Measurements from ENCODE around the gene WDR86. TPM values are rescaled to one million over a fixed set of nuclear protein-coding genes. Genes with fewer than 3 reads are reported as not detected.

Gene WDR86
- total and polyA plus RNA-seq, 2 of the 4 experiments (the other 2 are of a cell fraction), result not detected

DNA sequence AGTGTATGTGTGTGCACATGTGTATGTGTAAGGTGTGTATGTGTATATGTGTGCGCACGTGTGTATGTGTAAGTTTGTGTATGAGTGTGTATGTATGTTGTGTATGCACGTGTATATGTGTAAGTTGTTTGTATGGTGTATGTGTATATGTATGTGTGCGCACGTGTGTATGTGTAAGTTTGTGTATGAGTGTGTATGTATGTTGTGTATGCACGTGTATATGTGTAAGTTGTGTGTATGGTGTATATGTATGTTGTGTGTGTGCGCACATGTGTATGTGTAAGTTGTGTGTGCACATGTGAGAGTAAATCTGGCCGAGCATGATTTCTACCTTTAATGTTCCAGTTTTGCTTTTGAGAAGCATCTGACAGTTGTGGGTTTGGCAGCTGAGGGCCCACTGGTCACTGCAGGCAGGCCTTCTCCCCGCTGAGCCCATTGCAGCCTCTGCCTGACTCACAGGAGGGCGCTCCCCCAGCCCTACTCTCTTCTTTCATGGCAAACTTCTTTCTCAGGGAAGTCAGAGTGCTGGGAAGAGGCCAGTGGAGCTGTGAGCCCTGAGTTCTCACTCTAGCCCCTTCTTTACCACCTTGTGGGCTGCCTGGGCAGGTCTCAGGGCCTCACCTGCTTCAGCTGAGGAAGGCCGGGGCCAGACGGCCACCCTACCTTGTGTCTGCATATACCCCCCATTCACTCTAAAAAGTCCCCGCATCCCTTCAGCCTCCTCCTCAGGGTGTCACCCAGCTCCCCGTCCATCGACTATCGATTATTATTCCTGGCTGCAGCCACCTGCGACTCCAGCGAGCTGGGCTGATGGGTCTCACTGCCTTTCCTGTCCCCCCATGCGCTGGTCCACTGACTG is 11.2 kb downstream of the WDR86 start:
- H3K56ac ChIP-seq (ENCODE audit: extremely low read depth, insufficient read depth, low read length), result no peak overlapping the region
- DNase-seq, result no peak
- TF ChIP-seq MAFK (IDR thresholded peaks at IDR 0.05; ENCODE audit: low read depth, low read length) (no peak), NFE2L2 (IDR thresholded peaks at IDR 0.05; ENCODE audit: low read depth, low read length) (no peak), MAZ (IDR thresholded peaks at IDR 0.05; ENCODE audit: borderline replicate concordance, low read depth, low read length) (no peak), MXI1 (IDR thresholded peaks at IDR 0.05; ENCODE audit: borderline replicate concordance, low read depth, low read length) (no peak), SMC3 (IDR thresholded peaks at IDR 0.05; ENCODE audit: low read depth, low read length) (no peak), POLR2A (IDR thresholded peaks at IDR 0.05; ENCODE audit: low read depth, low read length) (no peak), CHD1 (IDR thresholded peaks at IDR 0.05; ENCODE audit: low read depth, low read length) (no peak), RAD21 (IDR thresholded peaks at IDR 0.05; ENCODE audit: low read length) (no peak), BHLHE40 (IDR thresholded peaks at IDR 0.05; ENCODE audit: low read depth, low read length) (no peak), FOS (IDR thresholded peaks at IDR 0.05; ENCODE audit: low read depth, low read length) (no peak), RCOR1 (IDR thresholded peaks at IDR 0.05; ENCODE audit: insufficient replicate concordance, low read length) (no peak), CEBPB (IDR thresholded peaks at IDR 0.05; ENCODE audit: low read depth, low read length) (no peak), RFX5 (IDR thresholded peaks at IDR 0.05; ENCODE audit: low read depth, low read length) (no peak)
- TF ChIP-seq, protein P1, sequence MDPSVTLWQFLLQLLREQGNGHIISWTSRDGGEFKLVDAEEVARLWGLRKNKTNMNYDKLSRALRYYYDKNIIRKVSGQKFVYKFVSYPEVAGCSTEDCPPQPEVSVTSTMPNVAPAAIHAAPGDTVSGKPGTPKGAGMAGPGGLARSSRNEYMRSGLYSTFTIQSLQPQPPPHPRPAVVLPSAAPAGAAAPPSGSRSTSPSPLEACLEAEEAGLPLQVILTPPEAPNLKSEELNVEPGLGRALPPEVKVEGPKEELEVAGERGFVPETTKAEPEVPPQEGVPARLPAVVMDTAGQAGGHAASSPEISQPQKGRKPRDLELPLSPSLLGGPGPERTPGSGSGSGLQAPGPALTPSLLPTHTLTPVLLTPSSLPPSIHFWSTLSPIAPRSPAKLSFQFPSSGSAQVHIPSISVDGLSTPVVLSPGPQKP (IDR thresholded peaks at IDR 0.05; ENCODE audit: borderline replicate concordance, low read depth, low read length), result no peak
- TF ChIP-seq, protein P2, sequence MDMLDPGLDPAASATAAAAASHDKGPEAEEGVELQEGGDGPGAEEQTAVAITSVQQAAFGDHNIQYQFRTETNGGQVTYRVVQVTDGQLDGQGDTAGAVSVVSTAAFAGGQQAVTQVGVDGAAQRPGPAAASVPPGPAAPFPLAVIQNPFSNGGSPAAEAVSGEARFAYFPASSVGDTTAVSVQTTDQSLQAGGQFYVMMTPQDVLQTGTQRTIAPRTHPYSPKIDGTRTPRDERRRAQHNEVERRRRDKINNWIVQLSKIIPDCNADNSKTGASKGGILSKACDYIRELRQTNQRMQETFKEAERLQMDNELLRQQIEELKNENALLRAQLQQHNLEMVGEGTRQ (IDR thresholded peaks at IDR 0.05; ENCODE audit: low read depth, low read length), result no peak

More for the DNA sequence above, 11.2 kb downstream of the WDR86 start:
- Histone ChIP-seq H4K8ac (ENCODE audit: low read depth in 2 of 2, low read length in 2 of 2) (no peak overlapping the region), H2AK9ac (replicated peaks; ENCODE audit: low read depth, low read length, poor library complexity) (no peak overlapping the region), H2BK15ac (ENCODE audit: low read depth, low read length) (no peak overlapping the region), H4K20me1 (ENCODE audit: insufficient read depth, low read length) (no peaks in the 10 kb centered on the region), H3K4ac (ENCODE audit: low read depth, low read length) (no peak overlapping the region), H3K36me3 (ENCODE audit: control insufficient read depth, insufficient read depth, low read length) (no peaks in the 10 kb centered on the region), H3K14ac (replicated peaks; ENCODE audit: low read depth, low read length) (no peak overlapping the region), H2BK120ac (ENCODE audit: low read depth, low read length) (no peak overlapping the region), H2BK5ac (ENCODE audit: low read depth, low read length, poor library complexity, severe bottlenecking) (peak overlapping the region; percentile 35), H2AK5ac (ENCODE audit: low read depth, low read length) (no peak overlapping the region), H3K4me2 (ENCODE audit: low read depth, low read length) (no peak overlapping the region), H2BK20ac (ENCODE audit: low read depth, low read length) (no peak overlapping the region), H4K5ac (ENCODE audit: low read depth, low read length) (no peak overlapping the region), H3K9me1 (ENCODE audit: insufficient read depth, low read length) (no peaks in the 10 kb centered on the region), H3K27ac (ENCODE audit: insufficient read depth, low read length) (no peak overlapping the region), H3K9ac (ENCODE audit: low read depth, low read length) (no peak overlapping the region), H2AFZ (replicated peaks; ENCODE audit: low read length, poor library complexity) (no peak overlapping the region), H4K91ac (ENCODE audit: insufficient read depth, low read depth, low read length) (no peak overlapping the region), H3K27me3 (ENCODE audit: control insufficient read depth, insufficient read depth, low read length) (peaks cover 13% of the 10 kb centered on the region), H3K79me1 (ENCODE audit: low read depth in 1 of 2, low read length in 2 of 2) (no peaks in the 10 kb centered on the region), H3K4me3 (ENCODE audit: insufficient read depth, low read depth, low read length) (no peak overlapping the region), H3K9me3 (ENCODE audit: control insufficient read depth, insufficient read depth, low read length) (no peaks in the 10 kb centered on the region), H3K4me1 (ENCODE audit: control insufficient read depth, insufficient read depth, low read length) (no peaks in the 10 kb centered on the region; the same call in 1 of the 2 replicates), H3K23ac (ENCODE audit: low read depth, low read length) (no peak overlapping the region), H3K18ac (ENCODE audit: low read depth, low read length) (no peak overlapping the region)
- CTCF ChIA-PET, result no interaction called here
- dilution Hi-C loops (cut with HindIII; ENCODE audit: low sequenced_read_pairs, unreplicated experiment), result no loop called here
- WGBS, 2 experiments (ENCODE audit: extremely low coverage in 2 of 2, insufficient read length in 1 of 2), result 98% methylated on average over 6 of the region's 19 CpGs; no CpG with 5 or more reads in 1 of the 2 experiments
- ATAC-seq (ENCODE audit: low read depth), result no peak
- in situ Hi-C loops (cut with MboI; ENCODE audit: low sequenced_read_pairs), result no loop called here
- POLR2A ChIA-PET (ENCODE audit: unreplicated experiment), result no interaction called here
- intact Hi-C loops (cut with micrococcal nuclease), result no loop called here
- BruUV-seq (replicated peaks), result no TSS peak
